NCI-H1092 treated with DMSO at 0.1 percent for 48 hours (cell line): ENCODE measurements around the gene TMPRSS15.

Source experiments
- DNase-seq: peaks from one replicate; lab custom pipeline; 2025; lab: John Stamatoyannopoulos, UW

The TMPRSS15 gene

DNA sequence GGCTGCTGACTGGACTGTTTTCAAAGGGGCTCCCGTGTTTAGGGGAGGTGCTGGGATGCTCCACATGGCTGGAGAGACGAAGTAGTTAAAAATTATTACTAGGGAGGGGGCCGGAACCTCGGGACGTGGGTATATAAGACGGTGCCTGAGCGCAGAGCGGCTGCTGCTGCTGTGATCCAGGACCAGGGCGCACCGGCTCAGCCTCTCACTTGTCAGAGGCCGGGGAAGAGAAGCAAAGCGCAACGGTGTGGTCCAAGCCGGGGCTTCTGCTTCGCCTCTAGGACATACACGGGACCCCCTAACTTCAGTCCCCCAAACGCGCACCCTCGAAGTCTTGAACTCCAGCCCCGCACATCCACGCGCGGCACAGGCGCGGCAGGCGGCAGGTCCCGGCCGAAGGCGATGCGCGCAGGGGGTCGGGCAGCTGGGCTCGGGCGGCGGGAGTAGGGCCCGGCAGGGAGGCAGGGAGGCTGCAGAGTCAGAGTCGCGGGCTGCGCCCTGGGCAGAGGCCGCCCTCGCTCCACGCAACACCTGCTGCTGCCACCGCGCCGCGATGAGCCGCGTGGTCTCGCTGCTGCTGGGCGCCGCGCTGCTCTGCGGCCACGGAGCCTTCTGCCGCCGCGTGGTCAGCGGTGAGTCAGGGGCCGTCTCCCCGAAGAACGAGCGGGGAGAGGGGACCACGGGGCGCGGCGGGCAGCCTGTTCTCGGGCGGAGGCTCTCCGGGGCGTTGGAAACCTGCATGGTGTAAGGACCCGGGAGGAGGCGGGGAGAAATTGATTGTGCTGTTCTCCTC lies 158.7 kb downstream of the TMPRSS15 start, which contains the start of gene CHODL:
TSS of gene CHODL (plus strand) at position 163 of the 793 bp plus-strand sequence. CDS start at position 554, 391 bp downstream.
- DNase-seq: peak; percentile 58

DNA sequence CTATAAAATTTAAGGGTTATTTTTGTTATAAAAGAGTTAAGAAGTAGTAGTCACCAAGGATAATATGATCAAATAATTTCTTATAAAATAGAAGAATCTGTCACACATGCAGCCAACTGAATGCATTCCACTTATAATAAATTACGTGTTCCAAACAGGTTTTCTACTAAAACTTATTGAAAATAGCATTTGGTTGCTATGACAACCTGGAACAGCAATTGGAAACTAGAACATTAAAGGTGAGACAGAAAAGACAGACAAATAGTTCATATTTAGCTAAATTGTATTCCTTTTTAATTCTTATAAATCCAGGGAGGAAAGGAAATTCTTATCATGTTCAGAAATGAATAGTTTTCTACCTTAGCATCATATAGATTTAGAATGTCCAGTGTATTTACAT lies 168.0 kb downstream of the TMPRSS15 start:
- DNase-seq: no peak

- DNase-seq: no peak
These were observed 175.4 kb downstream of the TMPRSS15 start for GRCh38 chr21:18228060-18228739.

GRCh38 chr21:18222346-18222745 lies 181.2 kb downstream of the TMPRSS15 start:
- no peak for DNase-seq

- no peak for DNase-seq
These were observed 183.1 kb downstream of the TMPRSS15 start for GRCh38 chr21:18220498-18220897.
